Measurements from ENCODE around the gene FAM200A.
"Not testable (repeated sequence)": the region's sequence is repeated elsewhere in the genome, so short reads cannot be mapped to it uniquely, and the experiment has no call there.

The FAM200A gene

GRCh38 chr7:99559175-99559915 is 7.4 kb upstream of the FAM200A start:
- DNase-seq (ENCODE audit: low read depth): no peak

GRCh38 chr7:99558306-99559174 is 6.6 kb upstream of the FAM200A start, which contains the start of gene ZNF655:
Gene ZNF655, plus strand, starts transcription at chr7:99558642. Its CDS starts 1,918 bp downstream, at chr7:99560560.
- DNase-seq (ENCODE audit: low read depth): peak; percentile 84

GRCh38 chr7:99557940-99558305 is 6.0 kb upstream of the FAM200A start:
- DNase-seq (ENCODE audit: low read depth): no peak

- no peak for DNase-seq (ENCODE audit: low read depth)
These were observed 5.3 kb upstream of the FAM200A start for GRCh38 chr7:99557196-99557607.

GRCh38 chr7:99554939-99555338 is 3.0 kb upstream of the FAM200A start:
- no peak for DNase-seq (ENCODE audit: low read depth)

GRCh38 chr7:99553039-99553438 is 1.1 kb upstream of the FAM200A start:
- no peak for DNase-seq (ENCODE audit: low read depth)

GRCh38 chr7:99551334-99551733 is 580 bp downstream of the FAM200A start:
- DNase-seq (ENCODE audit: low read depth): no peak

GRCh38 chr7:99549545-99549944 is 2.4 kb downstream of the FAM200A start:
- DNase-seq (ENCODE audit: low read depth): not testable (repeated sequence)

GRCh38 chr7:99545308-99545707 is 6.6 kb downstream of the FAM200A start:
- DNase-seq (ENCODE audit: low read depth): not testable (repeated sequence)

- no peak for DNase-seq (ENCODE audit: low read depth)
These were observed 8.0 kb downstream of the FAM200A start for GRCh38 chr7:99543916-99544315.

GRCh38 chr7:99543081-99543671 is 8.7 kb downstream of the FAM200A start:
- no peak for DNase-seq (ENCODE audit: low read depth)

- DNase-seq (ENCODE audit: low read depth): no peak
These were observed 10.7 kb downstream of the FAM200A start for GRCh38 chr7:99541212-99541611.

- DNase-seq (ENCODE audit: low read depth): no peak
These were observed 11.4 kb downstream of the FAM200A start for GRCh38 chr7:99540542-99540941.

GRCh38 chr7:99539213-99539811 is 12.6 kb downstream of the FAM200A start:
- no peak for DNase-seq (ENCODE audit: low read depth)

GRCh38 chr7:99535667-99536066 is 16.2 kb downstream of the FAM200A start:
- no peak for DNase-seq (ENCODE audit: low read depth)

GRCh38 chr7:99531354-99531765 is 20.6 kb downstream of the FAM200A start:
- no peak for DNase-seq (ENCODE audit: low read depth)

- DNase-seq (ENCODE audit: low read depth): no peak
These were observed 26.0 kb downstream of the FAM200A start for GRCh38 chr7:99525713-99526440.

GRCh38 chr7:99521399-99521798 is 30.5 kb downstream of the FAM200A start:
- DNase-seq (ENCODE audit: low read depth): no peak

- DNase-seq (ENCODE audit: low read depth): no peak
These were observed 37.9 kb downstream of the FAM200A start for GRCh38 chr7:99514050-99514449.

- no peak for DNase-seq (ENCODE audit: low read depth)
These were observed 46.6 kb downstream of the FAM200A start for GRCh38 chr7:99505324-99505662.

GRCh38 chr7:99504603-99505323 is 47.2 kb downstream of the FAM200A start, which contains the start of gene ZKSCAN5:
Gene ZKSCAN5, plus strand, starts transcription at chr7:99504662. Its CDS starts 1,383 bp downstream, at chr7:99506045.
- DNase-seq (ENCODE audit: low read depth): peak; percentile 93
